HG02642 (cell line): Measurements from ENCODE around the gene DUOXA2.
"Not testable (repeated sequence)": the region's sequence is repeated elsewhere in the genome, so short reads cannot be mapped to it uniquely, and the experiment has no call there.

Experiments
- ATAC-seq: cut with Tn5 transposase; IDR thresholded peaks from one replicate; pipeline ENCODE4 v1.9.1; 2021; ENCODE audit warnings: mild to moderate bottlenecking; ENCODE audit not compliant: unreplicated experiment, poor library complexity

The DUOXA2 gene

GRCh38 chr15:45134046-45134445 is 19.9 kb downstream of the DUOXA2 start:
- no peak for ATAC-seq

DNA sequence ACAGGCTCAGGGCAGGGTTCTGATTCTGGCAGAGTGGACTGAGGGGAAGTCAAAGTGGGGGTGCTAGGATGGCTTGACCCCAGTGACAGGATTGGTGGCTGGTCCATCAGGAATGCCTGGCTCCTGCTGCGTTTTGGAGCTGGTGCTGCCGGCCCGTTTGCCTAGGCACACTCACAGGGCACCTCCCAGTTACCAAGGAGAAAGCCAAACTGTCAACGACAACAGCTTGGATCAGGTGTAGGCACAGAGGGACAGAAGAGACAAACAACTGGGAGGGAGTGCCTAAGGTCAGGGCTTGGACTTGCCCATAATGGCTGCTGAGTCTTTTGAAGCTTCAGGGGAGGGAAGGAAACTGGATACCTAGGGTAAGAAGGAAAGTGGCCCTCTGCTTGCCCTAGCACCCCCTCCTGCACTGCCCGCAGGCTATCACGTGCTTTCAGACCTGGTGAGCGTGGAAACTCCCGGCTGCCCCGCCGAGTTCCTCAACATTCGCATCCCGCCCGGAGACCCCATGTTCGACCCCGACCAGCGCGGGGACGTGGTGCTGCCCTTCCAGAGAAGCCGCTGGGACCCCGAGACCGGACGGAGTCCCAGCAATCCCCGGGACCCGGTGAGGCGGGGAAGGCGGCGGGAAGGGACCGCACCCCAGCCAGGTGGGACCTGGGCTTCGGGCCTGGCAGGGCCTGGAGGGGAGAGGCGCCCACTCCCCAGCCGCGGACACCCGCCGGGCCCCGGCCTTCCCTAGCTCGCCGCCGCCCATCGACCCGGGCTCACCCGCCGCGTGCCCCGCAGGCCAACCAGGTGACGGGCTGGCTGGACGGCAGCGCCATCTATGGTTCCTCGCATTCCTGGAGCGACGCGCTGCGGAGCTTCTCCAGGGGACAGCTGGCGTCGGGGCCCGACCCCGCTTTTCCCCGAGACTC is 20.8 kb downstream of the DUOXA2 start:
- ATAC-seq = no peak

DNA sequence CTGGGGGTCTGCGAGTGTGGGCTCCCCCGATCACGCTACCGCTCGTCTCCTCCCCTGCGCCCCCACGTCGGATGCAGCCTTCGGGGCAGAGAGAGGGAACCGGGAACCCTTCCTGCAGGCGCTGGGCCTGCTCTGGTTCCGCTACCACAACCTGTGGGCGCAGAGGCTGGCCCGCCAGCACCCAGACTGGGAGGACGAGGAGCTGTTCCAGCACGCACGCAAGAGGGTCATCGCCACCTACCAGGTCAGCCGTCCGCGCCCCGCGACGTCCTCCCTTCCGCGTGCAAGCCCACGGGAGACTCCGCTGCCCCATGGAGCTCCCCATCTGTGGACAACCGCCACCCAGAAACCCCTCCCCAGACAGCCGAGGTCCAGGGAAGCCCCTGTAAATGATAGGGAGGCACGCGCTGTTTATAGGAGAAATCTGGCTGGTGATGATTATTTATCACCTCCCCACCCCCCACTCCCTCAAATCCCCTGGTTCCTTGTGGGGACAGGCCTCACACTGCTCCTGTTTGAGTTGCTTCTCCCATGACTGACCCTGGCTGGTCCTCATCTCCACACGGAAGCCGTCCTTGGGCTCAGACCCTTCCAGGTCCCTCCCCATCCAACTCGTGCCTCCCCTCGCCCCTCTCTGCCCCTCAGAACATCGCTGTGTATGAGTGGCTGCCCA is 21.7 kb downstream of the DUOXA2 start:
- not testable (repeated sequence) for ATAC-seq

- no peak for ATAC-seq
These were observed 22.2 kb downstream of the DUOXA2 start for GRCh38 chr15:45136378-45136764.

- no peak for ATAC-seq
These were observed 23.6 kb downstream of the DUOXA2 start for GRCh38 chr15:45137703-45138102.

DNA sequence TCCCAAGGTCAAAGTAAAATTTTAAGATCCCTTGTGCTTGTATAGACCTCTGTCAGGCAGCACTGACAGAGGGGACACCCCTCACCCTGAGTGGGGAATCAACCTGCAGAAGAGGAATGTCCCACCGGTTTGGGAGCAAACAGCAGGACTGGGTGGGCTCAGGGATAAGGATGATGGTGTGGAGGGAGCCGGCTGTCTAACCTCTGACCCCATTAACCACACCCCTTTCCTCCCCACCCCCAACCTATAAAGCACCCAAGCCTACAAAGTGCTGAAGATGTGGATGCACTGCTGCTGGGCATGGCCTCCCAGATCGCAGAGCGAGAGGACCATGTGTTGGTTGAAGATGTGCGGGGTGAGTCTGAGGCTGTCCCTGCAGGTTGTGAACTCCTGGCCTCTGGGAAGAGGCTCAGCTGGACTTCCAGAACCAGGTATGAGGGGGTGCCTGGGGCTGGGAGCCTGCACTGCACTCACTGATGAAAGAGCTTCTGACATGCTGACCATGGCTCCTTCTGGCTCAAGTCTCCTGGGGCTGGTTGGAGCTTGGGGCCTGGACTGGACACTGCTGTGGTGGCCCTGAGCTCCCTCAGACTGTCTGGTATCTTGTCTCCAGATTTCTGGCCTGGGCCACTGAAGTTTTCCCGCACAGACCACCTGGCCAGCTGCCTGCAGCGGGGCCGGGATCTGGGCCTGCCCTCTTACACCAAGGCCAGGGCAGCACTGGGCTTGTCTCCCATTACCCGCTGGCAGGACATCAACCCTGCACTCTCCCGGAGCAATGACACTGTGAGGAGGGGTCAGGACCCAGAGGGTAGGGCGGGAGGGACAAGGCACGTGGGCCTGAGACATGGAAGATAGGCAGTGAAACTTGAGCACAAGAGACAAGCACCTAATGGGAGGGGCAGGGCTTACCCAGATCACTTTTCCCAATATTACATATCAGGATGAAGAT is 25.0 kb downstream of the DUOXA2 start:
- ATAC-seq = no peak

GRCh38 chr15:45139770-45140169 is 25.6 kb downstream of the DUOXA2 start:
- no peak for ATAC-seq

DNA sequence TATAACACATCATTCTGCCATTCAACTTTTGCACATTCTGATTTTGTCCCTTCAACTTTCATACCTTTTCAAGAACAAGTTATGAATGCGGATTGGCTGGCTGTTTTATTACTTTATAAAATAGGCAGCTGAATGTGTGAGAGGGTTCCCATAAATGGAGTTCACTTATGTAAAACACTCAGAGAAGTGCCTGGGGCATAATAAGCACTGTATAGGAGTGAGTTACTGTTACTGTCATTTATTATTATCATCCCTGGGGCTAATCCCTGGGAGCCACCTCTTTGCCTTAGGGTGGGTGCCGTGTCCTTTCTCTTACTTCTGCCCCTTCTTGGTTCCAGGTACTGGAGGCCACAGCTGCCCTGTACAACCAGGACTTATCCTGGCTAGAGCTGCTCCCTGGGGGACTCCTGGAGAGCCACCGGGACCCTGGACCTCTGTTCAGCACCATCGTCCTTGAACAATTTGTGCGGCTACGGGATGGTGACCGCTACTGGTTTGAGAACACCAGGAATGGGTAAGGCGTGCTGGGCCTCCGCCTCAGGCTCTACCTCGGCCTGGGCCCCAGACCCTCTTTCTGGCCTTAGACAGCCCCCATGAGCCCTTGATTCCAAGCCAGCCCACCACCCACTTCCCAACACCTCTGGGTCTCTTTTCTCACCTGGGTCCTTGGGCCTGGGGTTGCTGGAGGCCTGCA is 26.6 kb downstream of the DUOXA2 start:
- no peak for ATAC-seq

DNA sequence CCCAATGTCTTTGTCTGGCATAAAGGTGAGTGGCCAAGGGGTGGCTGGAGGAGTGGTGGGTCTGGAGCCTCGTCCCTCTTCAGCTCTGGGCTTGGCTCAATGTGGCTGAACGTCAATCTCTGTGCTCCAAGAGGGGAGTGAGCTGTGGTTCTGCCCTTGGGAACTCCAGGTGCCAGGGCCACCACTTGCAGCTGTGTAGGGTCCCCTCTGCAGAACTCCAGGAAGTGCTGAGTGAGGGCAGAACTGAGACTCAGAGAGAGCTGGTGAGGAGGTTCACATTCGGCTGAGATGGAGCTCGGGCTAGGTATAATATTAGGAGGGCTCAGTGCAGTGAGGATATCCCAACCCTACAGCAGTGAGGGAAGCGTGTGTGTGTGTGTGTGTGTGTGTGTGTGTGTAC is 27.3 kb downstream of the DUOXA2 start:
- ATAC-seq = no peak

GRCh38 chr15:45143056-45143455 is 28.9 kb downstream of the DUOXA2 start:
- no peak for ATAC-seq

DNA sequence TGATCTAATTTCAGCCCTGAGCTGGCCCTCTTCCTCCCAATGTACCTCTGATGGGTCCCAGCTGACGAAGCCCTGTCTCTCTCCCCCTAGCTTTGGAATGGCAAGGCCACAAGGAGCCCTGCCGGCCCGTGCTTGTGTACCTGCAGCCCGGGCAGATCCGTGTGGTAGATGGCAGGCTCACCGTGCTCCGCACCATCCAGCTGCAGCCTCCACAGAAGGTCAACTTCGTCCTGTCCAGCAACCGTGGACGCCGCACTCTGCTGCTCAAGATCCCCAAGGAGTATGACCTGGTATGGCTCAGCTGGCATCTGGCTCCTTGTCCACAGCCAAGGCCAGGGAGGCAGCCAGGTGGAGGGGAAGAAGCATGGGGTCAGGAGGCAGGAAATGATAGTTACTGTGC is 29.8 kb downstream of the DUOXA2 start:
- ATAC-seq = no peak

- no peak for ATAC-seq
These were observed 30.6 kb downstream of the DUOXA2 start for GRCh38 chr15:45144775-45145174.

DNA sequence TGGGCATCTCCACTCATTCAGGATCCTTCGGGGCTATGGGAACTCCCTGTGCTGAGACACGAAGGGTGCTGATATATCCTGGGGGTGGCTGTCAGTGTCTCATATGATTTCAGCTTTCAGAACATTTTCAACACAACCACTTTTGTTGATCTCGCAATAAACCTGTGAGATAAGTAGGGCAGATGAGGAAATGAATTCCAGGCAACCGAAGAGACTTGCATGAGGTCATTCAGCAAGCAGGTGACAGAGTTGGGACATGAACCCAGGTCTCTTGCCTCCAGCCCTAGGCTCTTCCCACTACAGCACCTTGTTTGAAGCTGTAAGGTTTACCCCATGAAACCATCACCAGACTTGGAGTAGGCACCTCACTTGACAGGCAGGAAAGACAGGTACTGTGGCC is 32.3 kb downstream of the DUOXA2 start:
- no peak for ATAC-seq

- no peak for ATAC-seq
These were observed 33.5 kb downstream of the DUOXA2 start for GRCh38 chr15:45147606-45148005.

GRCh38 chr15:45148076-45149059 is 34.2 kb downstream of the DUOXA2 start:
- no peak for ATAC-seq

DNA sequence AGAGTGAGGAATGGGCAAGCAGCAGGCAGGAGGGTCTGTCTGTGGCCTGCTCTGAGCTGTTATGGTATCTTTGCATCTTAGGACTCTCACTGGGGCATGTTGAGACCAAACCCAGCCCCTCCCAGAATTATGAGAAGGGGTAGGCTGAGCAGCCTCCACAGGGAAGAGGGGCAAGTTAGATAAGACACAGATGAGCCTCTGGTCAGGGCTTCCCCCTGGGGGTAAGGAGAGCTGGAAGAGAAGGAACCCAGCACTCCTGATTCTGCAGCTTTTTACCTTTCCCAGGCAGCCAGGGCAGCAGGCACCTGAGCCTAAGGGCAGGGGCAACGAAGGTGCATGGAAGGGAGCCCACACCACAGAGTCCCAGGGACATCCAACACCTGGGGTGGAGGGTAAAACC is 34.9 kb downstream of the DUOXA2 start:
- ATAC-seq = no peak

DNA sequence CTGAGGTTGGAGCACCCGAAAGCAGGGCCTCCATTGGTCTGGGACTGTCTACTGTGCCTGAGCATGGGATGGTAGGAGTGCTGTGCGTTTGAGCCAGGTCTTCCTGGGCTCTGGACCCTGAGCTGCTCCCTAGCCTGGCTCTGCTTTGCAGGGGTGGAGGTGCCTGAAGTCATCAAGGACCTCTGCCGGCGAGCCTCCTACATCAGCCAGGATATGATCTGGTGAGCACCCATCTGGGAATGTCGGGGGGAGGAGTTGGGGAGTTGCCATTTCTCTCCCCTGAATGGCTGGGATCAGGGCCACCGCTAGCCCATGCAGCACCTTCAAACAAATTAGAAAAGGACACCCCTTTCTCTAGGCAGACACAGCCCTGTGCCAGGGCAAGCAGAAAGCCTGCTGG is 36.4 kb downstream of the DUOXA2 start:
- ATAC-seq = no peak

DNA sequence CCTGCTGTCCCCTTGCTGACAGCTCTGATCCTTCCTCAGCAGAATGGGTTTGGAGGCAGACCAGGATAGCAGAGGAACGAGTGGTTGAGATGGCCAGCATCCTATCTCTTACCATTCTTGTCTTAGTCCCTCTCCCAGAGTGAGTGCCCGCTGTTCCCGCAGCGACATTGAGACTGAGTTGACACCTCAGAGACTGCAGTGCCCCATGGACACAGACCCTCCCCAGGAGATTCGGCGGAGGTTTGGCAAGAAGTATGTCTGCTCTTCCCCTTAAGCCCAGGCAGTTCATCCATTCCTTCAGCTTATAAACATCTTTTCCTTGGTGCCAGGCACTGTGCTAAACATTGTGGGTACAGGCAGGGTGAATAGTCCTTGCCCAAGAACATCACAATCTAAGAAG is 36.9 kb downstream of the DUOXA2 start:
- no peak for ATAC-seq
